CD4-positive, alpha-beta T cell (primary cell): Measurements from ENCODE around the gene MT1M. TPM values are rescaled to one million over a fixed set of nuclear protein-coding genes. Genes with fewer than 3 reads are reported as not detected.

Experiments used
- ATAC-seq: fragments of 200-7000 bp; cut with Tn5 transposase; one replicate; pipeline ENCODE4 v1.10.0; 2022; ENCODE audit warnings: mild to moderate bottlenecking; ENCODE audit not compliant: poor library complexity
- CTCF ChIA-PET: fragments of 350-600 bp; sonication (Branson Sonifier 250); formaldehyde crosslinking; loops from one replicate; lab custom pipeline; 2021; ENCODE audit warnings: antibody characterized with exemption, inconsistent platforms; lab: Charles Lee
- POLR2A ChIA-PET: fragments of 350-600 bp; sonication (Branson Sonifier 250); formaldehyde crosslinking; loops from one replicate; lab custom pipeline; 2021; ENCODE audit warnings: antibody characterized with exemption, inconsistent platforms; lab: Charles Lee
- DNase-seq, 14 experiments: peaks; one replicate each; pipeline ENCODE4 v3.0.0-alpha.2; 2013 to 2020; ENCODE audit warnings: mixed read lengths in 2 of 14
- H3K27ac ChIP-seq, 2 donors: one replicate each; pipeline versions ENCODE4 v1.5.1 to v1.7.0; 2013; ENCODE audit warnings: low read length in 2 of 2, low read depth in 1 of 2, mild to moderate bottlenecking in 1 of 2
- H3K27me3 ChIP-seq, 2 experiments: 1 replicate in 1 of 2; 2 replicates in 1 of 2; pipeline versions ENCODE4 v1.6.1 to v1.7.0; 2013; ENCODE audit warnings: low read length in 2 of 2, control low read depth in 1 of 2, mild to moderate bottlenecking in 1 of 2, moderate library complexity in 1 of 2; ENCODE audit not compliant: insufficient read depth in 2 of 2, control insufficient read depth in 1 of 2
- H3K36me3 ChIP-seq: one replicate; pipeline ENCODE4 v1.6.1; 2013; ENCODE audit warnings: low read length, control low read depth; ENCODE audit not compliant: insufficient read depth
- H3K4me1 ChIP-seq: one replicate; pipeline ENCODE4 v1.6.1; 2013; ENCODE audit warnings: low read length, control low read depth; ENCODE audit not compliant: insufficient read depth
- H3K4me3 ChIP-seq: one replicate; pipeline ENCODE4 v1.5.1; 2013; ENCODE audit warnings: mild to moderate bottlenecking, low read length, moderate library complexity
- H3K9me3 ChIP-seq, 2 experiments: 1 replicate in 1 of 2; 2 replicates in 1 of 2; pipeline versions ENCODE4 v1.6.1 to v1.7.0; 2013; ENCODE audit warnings: low read length in 2 of 2, mild to moderate bottlenecking in 2 of 2, control low read depth in 1 of 2, moderate library complexity in 1 of 2; ENCODE audit not compliant: control insufficient read depth in 1 of 2, insufficient read depth in 1 of 2
- H3K27ac Mint-ChIP-seq: one replicate; pipeline ENCODE4 v1.8.0; 2020; ENCODE audit warnings: mixed read lengths
- H3K27me3 Mint-ChIP-seq: one replicate; pipeline ENCODE4 v1.8.0; 2021; ENCODE audit warnings: mixed read lengths
- H3K36me3 Mint-ChIP-seq: one replicate; pipeline ENCODE4 v1.8.0; 2021; ENCODE audit warnings: low read depth, mixed read lengths
- H3K4me1 Mint-ChIP-seq: one replicate; pipeline ENCODE4 v1.8.0; 2021; ENCODE audit warnings: low read depth, mixed read lengths
- H3K4me3 Mint-ChIP-seq: one replicate; pipeline ENCODE4 v1.8.0; 2020; ENCODE audit warnings: mild to moderate bottlenecking, mixed read lengths
- H3K9me3 Mint-ChIP-seq: one replicate; pipeline ENCODE4 v1.8.0; 2020; ENCODE audit warnings: mixed read lengths
- CTCF ChIP-seq: fragments of 200-600 bp; IDR thresholded peaks from one replicate; pipeline ENCODE4 v1.8.0; 2022; ENCODE audit warnings: antibody characterized with exemption, mild to moderate bottlenecking
- intact Hi-C, 2 experiments: fragments of 100-400 bp; cut with DNase I in 1 of 2; cut with micrococcal nuclease in 1 of 2; formaldehyde crosslinking; loops; one replicate each; pipeline versions ENCODE4 v1.15.1 to v1.9.0; 2023 to 2025; cut with DNase I, micrococcal nuclease
- total RNA-seq, 174 experiments: library from RNA in 2 of 174; stranded (reverse) in 2 of 174; gene quantifications; one replicate each; pipeline ENCODE4 v1.2.3 and lab custom pipeline; 2021 to 2026

Gene MT1M
- total RNA-seq, 2 experiments from 2014 or later = not detected

- no peak overlapping the region for H3K27ac ChIP-seq
- ATAC-seq (peak; percentile 99), DNase-seq (peak; percentile 48 to 90 (median 70))
- intact Hi-C loops = loop anchor here (1.0 to 2.0 kb wide), 3 partner anchors 40 to 66 kb away; no protein-coding TSS in a partner anchor
- H3K4me3 ChIP-seq = peak overlapping the region; percentile 46
- TF ChIP-seq CTCF = peak; percentile 46
- Mint-ChIP-seq H3K27ac (no peak overlapping the region), H3K4me3 (peak overlapping the region; percentile 74), H3K4me1 (peaks cover 25% of the 10 kb centered on the region), H3K36me3 (no peaks in the 10 kb centered on the region), H3K9me3 (no peaks in the 10 kb centered on the region), H3K27me3 (peaks cover 43% of the 10 kb centered on the region)
- ChIA-PET POLR2A (interaction anchor here (0.9 to 4.0 kb wide), 5 partner anchors 18 to 59 kb away, joined by 3 to 26 read pairs (median 4); partner anchors contain the start of genes MT1E and MT2A), CTCF (interaction anchor here (0.8 to 3.6 kb wide), 8 partner anchors 13 to 66 kb away, joined by 3 to 20 read pairs (median 4); partner anchors contain the start of gene MT1E)
- no peaks in the 10 kb centered on the region for H3K36me3 ChIP-seq
- peaks cover 25% of the 10 kb centered on the region for H3K4me1 ChIP-seq
- H3K9me3 ChIP-seq = peaks cover 0 to 5% of the 10 kb centered on the region in 2 experiments
- H3K27me3 ChIP-seq = peaks cover 19 to 26% of the 10 kb centered on the region in 2 experiments
Observed at GRCh38 chr16:56643080-56643778, 10.8 kb downstream of the MT1M start.

- intact Hi-C loops = loop anchor here (1.0 to 2.0 kb wide), 3 partner anchors 41 to 67 kb away; no protein-coding TSS in a partner anchor
- H3K27ac ChIP-seq = no peak overlapping the region
- peak overlapping the region; percentile 46 for H3K4me3 ChIP-seq
- no peaks in the 10 kb centered on the region for H3K36me3 Mint-ChIP-seq
- no peak overlapping the region for H3K27ac Mint-ChIP-seq
- peaks cover 22% of the 10 kb centered on the region for H3K4me1 Mint-ChIP-seq
- peaks cover 21% of the 10 kb centered on the region for H3K4me1 ChIP-seq
- H3K4me3 Mint-ChIP-seq = peak overlapping the region; percentile 55
- no peaks in the 10 kb centered on the region for H3K36me3 ChIP-seq
- DNase-seq (no peak), ATAC-seq (no peak)
- ChIA-PET CTCF (interaction anchor here (0.8 to 3.6 kb wide), 8 partner anchors 13 to 67 kb away, joined by 3 to 20 read pairs (median 4); partner anchors contain the start of gene MT1E), POLR2A (interaction anchor here (0.9 to 4.0 kb wide), 5 partner anchors 17 to 58 kb away, joined by 3 to 26 read pairs (median 4); partner anchors contain the start of genes MT1E and MT2A)
- H3K9me3 ChIP-seq = peaks cover 0 to 5% of the 10 kb centered on the region in 2 experiments
- H3K27me3 ChIP-seq = peaks cover 14 to 26% of the 10 kb centered on the region in 2 experiments
- TF ChIP-seq CTCF = no peak
- H3K27me3 Mint-ChIP-seq = peaks cover 44% of the 10 kb centered on the region
- H3K9me3 Mint-ChIP-seq = no peaks in the 10 kb centered on the region
Observed at GRCh38 chr16:56643833-56644232, 11.4 kb downstream of the MT1M start.

- Mint-ChIP-seq H3K27me3 (peaks cover 43% of the 10 kb centered on the region), H3K9me3 (no peaks in the 10 kb centered on the region), H3K27ac (no peak overlapping the region), H3K4me3 (no peak overlapping the region), H3K36me3 (no peaks in the 10 kb centered on the region), H3K4me1 (peaks cover 21% of the 10 kb centered on the region)
- intact Hi-C loops = no loop called here
- peaks cover 0 to 5% of the 10 kb centered on the region in 2 experiments for H3K9me3 ChIP-seq
- POLR2A ChIA-PET = no interaction called here
- H3K4me3 ChIP-seq = no peak overlapping the region
- H3K27me3 ChIP-seq = peaks cover 3 to 18% of the 10 kb centered on the region in 2 experiments
- ATAC-seq = no peak
- CTCF ChIA-PET = no interaction called here
- no peak for TF ChIP-seq CTCF
- peaks cover 21% of the 10 kb centered on the region for H3K4me1 ChIP-seq
- H3K27ac ChIP-seq = no peak overlapping the region
- DNase-seq = no peak
- H3K36me3 ChIP-seq = no peaks in the 10 kb centered on the region
Observed at GRCh38 chr16:56645311-56645710, 12.9 kb downstream of the MT1M start.
